Measurements from ENCODE around the gene TMEM87A. TPM values are rescaled to one million over a fixed set of nuclear protein-coding genes. Genes with fewer than 3 reads are reported as not detected.

The TMEM87A gene
- total and polyA plus RNA-seq, 2 of the 8 experiments (the other 6 are each of a cell fraction or from before 2014, with no cell fraction given) = 15.2 to 33.1 TPM

DNA sequence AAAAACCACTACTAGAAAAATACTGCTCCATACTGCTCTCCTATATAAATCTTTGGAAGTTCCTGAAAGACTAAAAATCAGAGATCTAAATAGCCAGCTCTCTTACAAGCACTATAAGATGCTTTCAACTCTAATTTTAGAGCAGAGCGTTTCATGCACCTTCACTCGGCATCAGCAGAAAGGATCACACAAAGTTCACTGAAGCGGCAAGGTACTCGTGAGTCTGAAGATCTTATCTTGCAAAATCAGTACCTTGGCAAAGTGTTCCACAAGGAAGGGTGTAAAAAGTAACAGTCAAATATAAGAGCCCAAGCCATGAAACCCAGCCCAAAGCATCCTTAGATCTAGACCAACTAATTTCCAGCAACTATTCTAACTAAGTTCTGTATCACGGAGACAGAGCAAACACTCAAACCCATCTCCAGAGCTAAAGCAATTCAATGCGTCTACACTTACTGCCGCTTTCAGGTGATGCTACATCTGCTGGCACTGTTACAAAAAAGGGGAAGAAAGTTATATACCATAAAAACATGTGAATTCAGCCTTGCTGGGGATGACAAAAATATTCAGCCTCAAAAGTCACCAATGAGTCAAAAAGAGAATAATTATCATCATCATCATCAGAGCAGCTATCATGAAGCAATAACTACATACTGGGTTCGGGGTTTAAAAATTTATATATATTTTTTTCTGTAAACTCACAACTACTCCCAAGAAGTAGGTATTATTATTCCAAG, 81.5 kb downstream of the TMEM87A start:
- H3K9me3 ChIP-seq (ENCODE audit: insufficient read depth in 2 of 2, low read depth in 1 of 2, low read length in 1 of 2) = no peaks in the 10 kb centered on the region
- no peak overlapping the region for H4K91ac ChIP-seq (replicated peaks; ENCODE audit: insufficient read length, low read length)
- H3K79me1 ChIP-seq (ENCODE audit: low read depth, low read length) = no peaks in the 10 kb centered on the region
- no peak overlapping the region for H3K9ac ChIP-seq (replicated peaks in 1 of 4; ENCODE audit: extremely low read depth in 1 of 4, low read depth in 3 of 4, low read length in 3 of 4)
- no peaks in the 10 kb centered on the region for H3K4me1 ChIP-seq (replicated peaks in 1 of 4; ENCODE audit: control insufficient read depth in 3 of 4, insufficient read depth in 4 of 4, low read length in 3 of 4)
- H2AK5ac ChIP-seq (ENCODE audit: low read depth, low read length) = no peak overlapping the region
- H2BK120ac ChIP-seq (replicated peaks; ENCODE audit: low read depth, low read length) = no peak overlapping the region
- CTCF ChIA-PET (ENCODE audit: partially characterized antibody) = interaction anchor here (0.6 kb wide), 1 partner anchor 275 kb away, joined by 3 read pairs; no protein-coding TSS in a partner anchor
- H3K14ac ChIP-seq (ENCODE audit: insufficient read length) = no peak overlapping the region
- no peak overlapping the region for H2BK15ac ChIP-seq (ENCODE audit: low read length)
- H3K79me2 ChIP-seq (ENCODE audit: control insufficient read depth in 1 of 2, insufficient read depth in 2 of 2, low read length in 2 of 2) = no peaks in the 10 kb centered on the region
- H3K27ac ChIP-seq (ENCODE audit: low read depth, low read length) = no peak overlapping the region
- no peak overlapping the region for H4K8ac ChIP-seq (ENCODE audit: extremely low read depth, insufficient read depth, low read length)
- H2BK5ac ChIP-seq (ENCODE audit: low read depth, low read length) = no peak overlapping the region; the same call in 1 of the 2 replicates
- no peak overlapping the region for H3K4me2 ChIP-seq (ENCODE audit: insufficient read depth in 1 of 2, low read depth in 2 of 2, low read length in 2 of 2)
- no peaks in the 10 kb centered on the region for H3K27me3 ChIP-seq (replicated peaks in 1 of 4; ENCODE audit: control insufficient read depth in 3 of 4, extremely low read depth in 1 of 4, insufficient read depth in 3 of 4, low read length in 3 of 4)
- 95% methylated on average over 8 of the region's 8 CpGs; no CpG with 5 or more reads in 1 of the 2 experiments for WGBS, 2 experiments (ENCODE audit: extremely low coverage in 1 of 2, insufficient coverage in 1 of 2, insufficient read length in 1 of 2, insufficient replicate concordance in 2 of 2, low coverage in 1 of 2, low lambda C conversion rate in 2 of 2, missing lambda C conversion rate in 1 of 2)
- H3K36me3 ChIP-seq (ENCODE audit: control insufficient read depth in 2 of 4, insufficient read depth in 4 of 4, low read length in 3 of 4) = peaks cover 0 to 23% (median 9%) of the 10 kb centered on the region in 4 experiments; a peak in 5 of 8 replicates
- POLR2A ChIA-PET (ENCODE audit: partially characterized antibody) = interaction anchor here (1.7 kb wide), 1 partner anchor 9 kb away, joined by 4 read pairs; no protein-coding TSS in a partner anchor
- H2BK20ac ChIP-seq (ENCODE audit: low read length) = no peak overlapping the region
- peaks cover 0 to 6% of the 10 kb centered on the region in 2 experiments for H4K20me1 ChIP-seq (replicated peaks in 1 of 2; ENCODE audit: control insufficient read depth in 1 of 2, insufficient read depth in 2 of 2, low read length in 2 of 2)
- DNase-seq (ENCODE audit: low read depth in 1 of 2, low spot score in 2 of 2) = no peak
- no peak overlapping the region for H4K5ac ChIP-seq (ENCODE audit: insufficient read length, low read depth, low read length)
- H3K56ac ChIP-seq (replicated peaks; ENCODE audit: insufficient read length, low read depth, low read length) = no peak overlapping the region
- H3K4me3 ChIP-seq (ENCODE audit: extremely low read depth in 1 of 4, insufficient read depth in 2 of 4, low read depth in 3 of 4, low read length in 4 of 4) = no peak overlapping the region
- H3K23ac ChIP-seq (ENCODE audit: insufficient read length) = no peak overlapping the region
- no peak overlapping the region for H3K18ac ChIP-seq (ENCODE audit: extremely low read depth, low read length)
- H3K23me2 ChIP-seq (ENCODE audit: low read depth, low read length) = no peaks in the 10 kb centered on the region
- FAIRE-seq = no peak
- no peak overlapping the region for H2BK12ac ChIP-seq (ENCODE audit: low read depth, low read length)
- TF ChIP-seq RBBP5 (IDR thresholded peaks at IDR 0.05; ENCODE audit: borderline replicate concordance, low read depth, low read length) = no peak
- no peak for TF ChIP-seq CBX8 (IDR thresholded peaks at IDR 0.05; ENCODE audit: borderline replicate concordance, low read depth, low read length)
- H3K4ac ChIP-seq (replicated peaks; ENCODE audit: insufficient read length, low read depth, low read length) = no peak overlapping the region
- no peak overlapping the region for H2AFZ ChIP-seq (ENCODE audit: low read length)
